ENCODE data around the gene PSMD6. TPM values are rescaled to one million over a fixed set of nuclear protein-coding genes. Genes with fewer than 3 reads are reported as not detected.

Gene PSMD6
- polyA plus RNA-seq, 1 donor from 2014 or later, result 150 TPM

DNA sequence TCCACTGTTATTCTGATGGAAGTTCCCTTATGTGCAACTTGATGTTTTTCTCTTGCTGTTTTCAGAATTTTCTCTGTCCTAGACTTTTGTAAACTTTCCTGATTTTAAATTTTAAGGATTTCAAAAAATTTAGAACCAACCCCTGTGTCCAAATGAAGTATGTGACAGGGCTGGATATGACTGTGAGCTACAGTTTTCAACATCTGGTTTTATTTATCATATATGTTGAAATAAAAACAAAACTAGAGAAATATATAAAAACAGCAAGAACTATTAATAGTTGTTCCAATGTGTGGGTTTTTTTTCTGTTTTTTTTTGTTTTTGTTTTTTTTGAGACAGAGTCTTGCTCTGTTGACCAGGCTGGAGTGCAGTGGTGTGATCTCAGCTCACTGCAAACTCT, 47.4 kb upstream of the PSMD6 start:
- H3K9ac ChIP-seq (ENCODE audit: low read length), result no peak overlapping the region
- no peaks in the 10 kb centered on the region for H3F3A ChIP-seq (ENCODE audit: insufficient read depth, low read length, poor library complexity, severe bottlenecking)
- H3K9me2 ChIP-seq (ENCODE audit: insufficient read depth, low read length), result no peaks in the 10 kb centered on the region
- no peak overlapping the region for H2AFZ ChIP-seq (ENCODE audit: low read depth, low read length)
- no peaks in the 10 kb centered on the region for H3K79me2 ChIP-seq (replicated peaks; ENCODE audit: insufficient read depth, low read length)
- no peaks in the 10 kb centered on the region for H3K36me3 ChIP-seq (ENCODE audit: insufficient read depth, low read length)
- H3K27me3 ChIP-seq (ENCODE audit: insufficient read depth, low read depth, low read length), result no peaks in the 10 kb centered on the region
- TF ChIP-seq TAF1 (IDR thresholded peaks at IDR 0.05; ENCODE audit: low read depth), result no peak
- TF ChIP-seq POLR2AphosphoS5 (IDR thresholded peaks at IDR 0.05), result no peak
- TF ChIP-seq, protein P1, sequence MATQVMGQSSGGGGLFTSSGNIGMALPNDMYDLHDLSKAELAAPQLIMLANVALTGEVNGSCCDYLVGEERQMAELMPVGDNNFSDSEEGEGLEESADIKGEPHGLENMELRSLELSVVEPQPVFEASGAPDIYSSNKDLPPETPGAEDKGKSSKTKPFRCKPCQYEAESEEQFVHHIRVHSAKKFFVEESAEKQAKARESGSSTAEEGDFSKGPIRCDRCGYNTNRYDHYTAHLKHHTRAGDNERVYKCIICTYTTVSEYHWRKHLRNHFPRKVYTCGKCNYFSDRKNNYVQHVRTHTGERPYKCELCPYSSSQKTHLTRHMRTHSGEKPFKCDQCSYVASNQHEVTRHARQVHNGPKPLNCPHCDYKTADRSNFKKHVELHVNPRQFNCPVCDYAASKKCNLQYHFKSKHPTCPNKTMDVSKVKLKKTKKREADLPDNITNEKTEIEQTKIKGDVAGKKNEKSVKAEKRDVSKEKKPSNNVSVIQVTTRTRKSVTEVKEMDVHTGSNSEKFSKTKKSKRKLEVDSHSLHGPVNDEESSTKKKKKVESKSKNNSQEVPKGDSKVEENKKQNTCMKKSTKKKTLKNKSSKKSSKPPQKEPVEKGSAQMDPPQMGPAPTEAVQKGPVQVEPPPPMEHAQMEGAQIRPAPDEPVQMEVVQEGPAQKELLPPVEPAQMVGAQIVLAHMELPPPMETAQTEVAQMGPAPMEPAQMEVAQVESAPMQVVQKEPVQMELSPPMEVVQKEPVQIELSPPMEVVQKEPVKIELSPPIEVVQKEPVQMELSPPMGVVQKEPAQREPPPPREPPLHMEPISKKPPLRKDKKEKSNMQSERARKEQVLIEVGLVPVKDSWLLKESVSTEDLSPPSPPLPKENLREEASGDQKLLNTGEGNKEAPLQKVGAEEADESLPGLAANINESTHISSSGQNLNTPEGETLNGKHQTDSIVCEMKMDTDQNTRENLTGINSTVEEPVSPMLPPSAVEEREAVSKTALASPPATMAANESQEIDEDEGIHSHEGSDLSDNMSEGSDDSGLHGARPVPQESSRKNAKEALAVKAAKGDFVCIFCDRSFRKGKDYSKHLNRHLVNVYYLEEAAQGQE (IDR thresholded peaks at IDR 0.05; ENCODE audit: borderline replicate concordance), result no peak
- no peak for TF ChIP-seq MXI1 (conservative IDR thresholded peaks at IDR 0.05; ENCODE audit: poor library complexity, severe bottlenecking)
- TF ChIP-seq, protein P2, sequence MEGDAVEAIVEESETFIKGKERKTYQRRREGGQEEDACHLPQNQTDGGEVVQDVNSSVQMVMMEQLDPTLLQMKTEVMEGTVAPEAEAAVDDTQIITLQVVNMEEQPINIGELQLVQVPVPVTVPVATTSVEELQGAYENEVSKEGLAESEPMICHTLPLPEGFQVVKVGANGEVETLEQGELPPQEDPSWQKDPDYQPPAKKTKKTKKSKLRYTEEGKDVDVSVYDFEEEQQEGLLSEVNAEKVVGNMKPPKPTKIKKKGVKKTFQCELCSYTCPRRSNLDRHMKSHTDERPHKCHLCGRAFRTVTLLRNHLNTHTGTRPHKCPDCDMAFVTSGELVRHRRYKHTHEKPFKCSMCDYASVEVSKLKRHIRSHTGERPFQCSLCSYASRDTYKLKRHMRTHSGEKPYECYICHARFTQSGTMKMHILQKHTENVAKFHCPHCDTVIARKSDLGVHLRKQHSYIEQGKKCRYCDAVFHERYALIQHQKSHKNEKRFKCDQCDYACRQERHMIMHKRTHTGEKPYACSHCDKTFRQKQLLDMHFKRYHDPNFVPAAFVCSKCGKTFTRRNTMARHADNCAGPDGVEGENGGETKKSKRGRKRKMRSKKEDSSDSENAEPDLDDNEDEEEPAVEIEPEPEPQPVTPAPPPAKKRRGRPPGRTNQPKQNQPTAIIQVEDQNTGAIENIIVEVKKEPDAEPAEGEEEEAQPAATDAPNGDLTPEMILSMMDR (IDR thresholded peaks at IDR 0.05; ENCODE audit: poor library complexity, severe bottlenecking), result no peak
- no peak for TF ChIP-seq EZH2 (IDR thresholded peaks at IDR 0.05; ENCODE audit: borderline replicate concordance, insufficient read depth, low read length, poor library complexity, severe bottlenecking)
- no peak for TF ChIP-seq EP300 (conservative IDR thresholded peaks at IDR 0.05; ENCODE audit: poor library complexity, severe bottlenecking)
- no peak for TF ChIP-seq SMC3 (conservative IDR thresholded peaks at IDR 0.05; ENCODE audit: poor library complexity)
- TF ChIP-seq RAD21 (conservative IDR thresholded peaks at IDR 0.05), result no peak
- H3K4me3 ChIP-seq (ENCODE audit: low read length), result no peak overlapping the region
- H3K9me3 ChIP-seq (ENCODE audit: low read length), result no peaks in the 10 kb centered on the region
- H4K20me1 ChIP-seq (ENCODE audit: insufficient read depth), result no peaks in the 10 kb centered on the region
- H3K27ac ChIP-seq (ENCODE audit: low read length), result no peak overlapping the region
- H3K4me2 ChIP-seq (ENCODE audit: low read length), result no peak overlapping the region

DNA sequence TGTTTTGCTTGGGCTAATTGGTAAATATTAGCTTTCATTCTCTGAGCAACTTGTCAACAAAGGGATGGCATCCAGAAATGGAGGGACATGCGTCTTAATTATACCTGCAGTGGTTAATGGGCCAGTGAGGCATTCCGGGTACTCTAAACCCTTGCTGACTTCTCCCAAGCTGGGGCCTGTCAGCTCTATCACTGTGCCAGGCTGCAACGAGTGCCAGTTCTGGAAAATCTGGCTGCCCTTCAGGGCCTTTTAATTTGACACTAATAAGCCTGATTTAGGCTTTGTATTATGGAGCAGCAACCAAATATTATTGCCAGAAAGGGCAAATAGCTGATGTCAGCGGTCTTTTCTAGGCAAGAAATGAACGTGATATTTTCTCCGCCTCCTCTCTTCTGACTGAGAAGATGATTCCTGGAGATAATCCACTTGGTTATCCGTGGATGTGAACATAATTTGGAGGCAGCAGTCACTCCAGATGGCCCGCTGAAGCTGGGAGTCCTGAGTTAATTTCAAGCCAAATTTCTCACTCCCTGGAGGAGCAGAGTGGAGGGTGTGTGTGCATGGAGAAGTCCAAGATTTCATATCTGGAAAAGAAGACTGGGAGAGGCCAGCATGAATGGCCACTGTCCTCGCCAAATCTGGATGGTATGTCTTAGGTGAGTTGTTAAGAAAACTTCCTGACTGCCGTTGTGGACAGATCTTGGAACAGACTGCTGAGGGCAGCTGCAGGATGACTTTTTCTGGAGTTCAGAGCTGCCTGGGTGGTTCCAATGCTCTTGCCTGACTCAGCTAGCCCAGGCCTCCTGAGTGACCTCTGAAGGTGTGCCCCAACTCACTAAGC, 44.4 kb upstream of the PSMD6 start:
- Histone ChIP-seq H3K4me3 (ENCODE audit: low read length) (no peak overlapping the region), H2AFZ (ENCODE audit: low read depth, low read length) (no peak overlapping the region), H3K36me3 (ENCODE audit: insufficient read depth, low read length) (no peaks in the 10 kb centered on the region), H3K4me2 (ENCODE audit: low read length) (no peak overlapping the region), H3K79me2 (replicated peaks; ENCODE audit: insufficient read depth, low read length) (no peaks in the 10 kb centered on the region), H3K27ac (ENCODE audit: low read length) (no peak overlapping the region), H3F3A (ENCODE audit: insufficient read depth, low read length, poor library complexity, severe bottlenecking) (no peaks in the 10 kb centered on the region), H3K9me3 (ENCODE audit: low read length) (no peaks in the 10 kb centered on the region), H3K27me3 (ENCODE audit: insufficient read depth, low read depth, low read length) (no peaks in the 10 kb centered on the region), H3K9me2 (ENCODE audit: insufficient read depth, low read length) (no peaks in the 10 kb centered on the region), H3K9ac (ENCODE audit: low read length) (no peak overlapping the region), H4K20me1 (ENCODE audit: insufficient read depth) (no peaks in the 10 kb centered on the region)
- TF ChIP-seq, protein P2 (IDR thresholded peaks at IDR 0.05; ENCODE audit: poor library complexity, severe bottlenecking), result no peak
- TF ChIP-seq EP300 (conservative IDR thresholded peaks at IDR 0.05; ENCODE audit: poor library complexity, severe bottlenecking) (no peak), EZH2 (IDR thresholded peaks at IDR 0.05; ENCODE audit: borderline replicate concordance, insufficient read depth, low read length, poor library complexity, severe bottlenecking) (no peak), MXI1 (conservative IDR thresholded peaks at IDR 0.05; ENCODE audit: poor library complexity, severe bottlenecking) (no peak), TAF1 (IDR thresholded peaks at IDR 0.05; ENCODE audit: low read depth) (no peak), POLR2AphosphoS5 (IDR thresholded peaks at IDR 0.05) (no peak), RAD21 (conservative IDR thresholded peaks at IDR 0.05) (no peak), SMC3 (conservative IDR thresholded peaks at IDR 0.05; ENCODE audit: poor library complexity) (no peak)
- TF ChIP-seq, protein P1 (IDR thresholded peaks at IDR 0.05; ENCODE audit: borderline replicate concordance), result no peak

Data from neural cell (in vitro differentiated cells).